ENCODE data around the gene USP49.
"Not testable (repeated sequence)": the region's sequence is repeated elsewhere in the genome, so short reads cannot be mapped to it uniquely, and the experiment has no call there.

The USP49 gene

GRCh38 chr6:41769376-41769775 lies 125.8 kb downstream of the USP49 start:
- H3K9me3 Mint-ChIP-seq: no peaks in the 10 kb centered on the region
- H3K36me3 Mint-ChIP-seq (ENCODE audit: low read depth): peaks cover 32% of the 10 kb centered on the region

GRCh38 chr6:41768545-41769308 lies 126.4 kb downstream of the USP49 start:
- H3K4me3 Mint-ChIP-seq: no peak overlapping the region
- TF ChIP-seq, protein P1, sequence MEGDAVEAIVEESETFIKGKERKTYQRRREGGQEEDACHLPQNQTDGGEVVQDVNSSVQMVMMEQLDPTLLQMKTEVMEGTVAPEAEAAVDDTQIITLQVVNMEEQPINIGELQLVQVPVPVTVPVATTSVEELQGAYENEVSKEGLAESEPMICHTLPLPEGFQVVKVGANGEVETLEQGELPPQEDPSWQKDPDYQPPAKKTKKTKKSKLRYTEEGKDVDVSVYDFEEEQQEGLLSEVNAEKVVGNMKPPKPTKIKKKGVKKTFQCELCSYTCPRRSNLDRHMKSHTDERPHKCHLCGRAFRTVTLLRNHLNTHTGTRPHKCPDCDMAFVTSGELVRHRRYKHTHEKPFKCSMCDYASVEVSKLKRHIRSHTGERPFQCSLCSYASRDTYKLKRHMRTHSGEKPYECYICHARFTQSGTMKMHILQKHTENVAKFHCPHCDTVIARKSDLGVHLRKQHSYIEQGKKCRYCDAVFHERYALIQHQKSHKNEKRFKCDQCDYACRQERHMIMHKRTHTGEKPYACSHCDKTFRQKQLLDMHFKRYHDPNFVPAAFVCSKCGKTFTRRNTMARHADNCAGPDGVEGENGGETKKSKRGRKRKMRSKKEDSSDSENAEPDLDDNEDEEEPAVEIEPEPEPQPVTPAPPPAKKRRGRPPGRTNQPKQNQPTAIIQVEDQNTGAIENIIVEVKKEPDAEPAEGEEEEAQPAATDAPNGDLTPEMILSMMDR (IDR thresholded peaks at IDR 0.05; ENCODE audit: unreplicated experiment in 3 of 3): no peak
- H3K4me1 Mint-ChIP-seq: peaks cover 6% of the 10 kb centered on the region
- no peaks in the 10 kb centered on the region for H3K27me3 Mint-ChIP-seq (ENCODE audit: low read depth)
- H3K9me3 Mint-ChIP-seq: no peaks in the 10 kb centered on the region
- H3K27ac Mint-ChIP-seq: no peak overlapping the region
- peaks cover 27% of the 10 kb centered on the region for H3K36me3 Mint-ChIP-seq (ENCODE audit: low read depth)

More at GRCh38 chr6:41769376-41769775, 125.8 kb downstream of the USP49 start:
- H3K27me3 Mint-ChIP-seq (ENCODE audit: low read depth): no peaks in the 10 kb centered on the region
- TF ChIP-seq, protein P1 (IDR thresholded peaks at IDR 0.05; ENCODE audit: unreplicated experiment in 3 of 3): no peak
- H3K4me1 Mint-ChIP-seq: peaks cover 6% of the 10 kb centered on the region
- H3K27ac Mint-ChIP-seq: no peak overlapping the region
- no peak overlapping the region for H3K4me3 Mint-ChIP-seq

- Mint-ChIP-seq H3K4me3 (no peak overlapping the region), H3K27ac (no peak overlapping the region), H3K36me3 (ENCODE audit: low read depth) (peaks cover 22% of the 10 kb centered on the region), H3K9me3 (no peaks in the 10 kb centered on the region), H3K27me3 (ENCODE audit: low read depth) (peaks cover 4% of the 10 kb centered on the region), H3K4me1 (peaks cover 6% of the 10 kb centered on the region)
- TF ChIP-seq, protein P1 (IDR thresholded peaks at IDR 0.05; ENCODE audit: unreplicated experiment in 3 of 3): no peak
These were observed 127.9 kb downstream of the USP49 start for GRCh38 chr6:41767112-41767833.

- not testable (repeated sequence) for H3K4me1 Mint-ChIP-seq; H3K9me3 Mint-ChIP-seq; H3K27me3 Mint-ChIP-seq (ENCODE audit: low read depth); H3K4me3 Mint-ChIP-seq; H3K27ac Mint-ChIP-seq
- H3K36me3 Mint-ChIP-seq (ENCODE audit: low read depth): peaks cover 11% of the 10 kb centered on the region
These were observed 129.0 kb downstream of the USP49 start for GRCh38 chr6:41766043-41766664.

- TF ChIP-seq, protein P1 (IDR thresholded peaks at IDR 0.05; ENCODE audit: unreplicated experiment in 3 of 3): no peak
- Mint-ChIP-seq H3K9me3 (no peaks in the 10 kb centered on the region), H3K27ac (no peak overlapping the region), H3K27me3 (ENCODE audit: low read depth) (peaks cover 8% of the 10 kb centered on the region), H3K36me3 (ENCODE audit: low read depth) (no peaks in the 10 kb centered on the region), H3K4me1 (peaks cover 11% of the 10 kb centered on the region), H3K4me3 (no peak overlapping the region)
These were observed 131.7 kb downstream of the USP49 start for GRCh38 chr6:41763470-41763869.

DNA sequence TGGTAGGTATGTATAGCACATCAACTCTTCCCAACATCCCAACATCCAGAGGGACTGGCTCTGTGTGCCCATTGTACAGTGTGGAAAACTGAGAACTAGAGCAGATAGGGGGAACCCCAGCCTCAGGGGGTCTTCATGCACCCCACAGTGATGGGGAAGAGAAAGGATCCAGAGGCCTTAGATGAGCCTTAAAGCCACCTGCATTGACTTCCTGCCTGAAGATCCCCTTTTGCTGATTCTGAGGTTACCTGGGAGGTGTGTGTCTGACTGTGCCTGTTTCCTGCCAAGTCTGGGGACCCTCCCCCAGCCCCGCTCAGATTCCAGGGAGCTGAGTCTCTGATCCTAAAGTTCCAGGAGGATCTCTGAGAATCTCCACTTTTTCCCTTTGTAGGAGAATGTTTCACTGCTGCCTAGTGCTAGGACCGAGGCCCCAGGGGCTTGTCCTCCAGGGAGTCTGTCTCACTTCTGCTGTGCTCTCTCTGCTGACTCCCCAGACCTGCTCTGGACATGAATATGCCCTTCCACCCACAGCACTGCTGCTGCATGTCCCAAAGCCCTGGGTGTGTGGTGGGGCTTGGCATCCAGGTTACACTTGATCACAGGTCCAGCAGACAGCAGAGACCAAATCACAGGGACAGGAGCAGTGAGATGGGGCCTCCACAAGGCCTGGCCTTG lies 135.1 kb downstream of the USP49 start:
- H3K4me3 Mint-ChIP-seq: no peak overlapping the region
- no peaks in the 10 kb centered on the region for H3K36me3 Mint-ChIP-seq (ENCODE audit: low read depth)
- peaks cover 12% of the 10 kb centered on the region for H3K4me1 Mint-ChIP-seq
- H3K27ac Mint-ChIP-seq: no peak overlapping the region
- H3K27me3 Mint-ChIP-seq (ENCODE audit: low read depth): peaks cover 14% of the 10 kb centered on the region
- TF ChIP-seq, protein P1 (IDR thresholded peaks at IDR 0.05; ENCODE audit: unreplicated experiment in 3 of 3): no peak
- no peaks in the 10 kb centered on the region for H3K9me3 Mint-ChIP-seq

Measured in nephron (organoid).